Neural cell (in vitro differentiated cells): ENCODE data around the gene MAT1A. TPM values are rescaled to one million over a fixed set of nuclear protein-coding genes. Genes with fewer than 3 reads are reported as not detected.

Experiments
- H2AFZ ChIP-seq: fragments of 200-600, 300-800 bp; sonication (generic), shearing (Covaris generic); 2 replicates; pipeline ENCODE4 v1.6.0; 2014; ENCODE audit warnings: low read depth, mild to moderate bottlenecking, antibody characterized with exemption, low read length, moderate library complexity
- H3F3A ChIP-seq: fragments of 200-600 bp; shearing (Covaris generic); 2 replicates; pipeline ENCODE4 v1.6.1; 2016; ENCODE audit warnings: mild to moderate bottlenecking, moderate library complexity, mixed read lengths, antibody characterized with exemption, low read length; ENCODE audit not compliant: insufficient read depth, poor library complexity, severe bottlenecking
- H3K27ac ChIP-seq: fragments of 200-600, 300-800 bp; sonication (generic), shearing (Covaris generic); 2 replicates; pipeline ENCODE4 v1.5.1; 2014; ENCODE audit warnings: mild to moderate bottlenecking, low read length, moderate library complexity
- H3K27me3 ChIP-seq: fragments of 300-800, 200-600 bp; sonication (generic), shearing (Covaris generic); 2 replicates; pipeline ENCODE4 v1.6.0; 2014; ENCODE audit warnings: mild to moderate bottlenecking, low read depth, low read length, moderate library complexity; ENCODE audit not compliant: insufficient read depth
- H3K36me3 ChIP-seq: fragments of 300-800, 200-600 bp; sonication (generic), shearing (Covaris generic); 2 replicates; pipeline ENCODE4 v1.5.1; 2014; ENCODE audit warnings: mild to moderate bottlenecking, antibody characterized with exemption, low read length, moderate library complexity; ENCODE audit not compliant: insufficient read depth
- H3K4me2 ChIP-seq: fragments of 300-800, 200-600 bp; sonication (generic), shearing (Covaris generic); 2 replicates; pipeline ENCODE4 v1.6.0; 2014; ENCODE audit warnings: mild to moderate bottlenecking, low read length
- H3K4me3 ChIP-seq: fragments of 300-800, 200-600 bp; sonication (generic), shearing (Covaris generic); 2 replicates; pipeline ENCODE4 v1.5.1; 2014; ENCODE audit warnings: mild to moderate bottlenecking, low read length, moderate library complexity
- H3K79me2 ChIP-seq: fragments of 200-600 bp; shearing (Covaris generic); replicated peaks from 2 replicates; pipeline ENCODE4 v1.6.0; 2014; ENCODE audit warnings: mild to moderate bottlenecking, low read length, moderate library complexity; ENCODE audit not compliant: insufficient read depth
- H3K9ac ChIP-seq: fragments of 300-800, 200-600 bp; sonication (generic), shearing (Covaris generic); 2 replicates; pipeline ENCODE4 v1.6.1; 2016; ENCODE audit warnings: mild to moderate bottlenecking, low read length, mixed read lengths
- H3K9me2 ChIP-seq: fragments of 200-600 bp; shearing (Covaris generic); 2 replicates; pipeline ENCODE4 v1.6.1; 2016; ENCODE audit warnings: mild to moderate bottlenecking, low read length, mixed read lengths; ENCODE audit not compliant: insufficient read depth
- H3K9me3 ChIP-seq: fragments of 200-600, 300-800 bp; sonication (generic), shearing (Covaris generic); 2 replicates; pipeline ENCODE4 v1.6.1; 2016; ENCODE audit warnings: mild to moderate bottlenecking, mixed run types, low read length, moderate library complexity, mixed read lengths
- H4K20me1 ChIP-seq: fragments of 200-600 bp; shearing (Covaris generic); 2 replicates; pipeline ENCODE4 v1.6.1; 2016; ENCODE audit warnings: mild to moderate bottlenecking, mixed run types; ENCODE audit not compliant: insufficient read depth
- EP300 ChIP-seq: fragments of 450-650 bp; conservative IDR thresholded peaks from 2 replicates; pipeline ENCODE4 v1.6.1; 2014; ENCODE audit warnings: antibody characterized with exemption, mild to moderate bottlenecking, moderate library complexity; ENCODE audit not compliant: poor library complexity, severe bottlenecking
- EZH2 ChIP-seq: fragments of 200-600, 300-800 bp; shearing (Covaris generic), sonication (generic); IDR thresholded peaks from 2 replicates; pipeline ENCODE4 v1.6.1; 2014; ENCODE audit warnings: antibody characterized with exemption, low read length, borderline replicate concordance, mild to moderate bottlenecking; ENCODE audit not compliant: insufficient read depth, poor library complexity, severe bottlenecking
- MXI1 ChIP-seq: fragments of 450-650 bp; conservative IDR thresholded peaks from 2 replicates; pipeline ENCODE4 v1.6.1; 2014; ENCODE audit warnings: antibody characterized with exemption, mild to moderate bottlenecking; ENCODE audit not compliant: poor library complexity, severe bottlenecking
- POLR2AphosphoS5 ChIP-seq: IDR thresholded peaks from 2 replicates; pipeline ENCODE4 v1.6.1; 2012
- RAD21 ChIP-seq: fragments of 450-650 bp; conservative IDR thresholded peaks from 2 replicates; pipeline ENCODE4 v1.6.1; 2014; ENCODE audit warnings: antibody characterized with exemption, mild to moderate bottlenecking, moderate library complexity
- SMC3 ChIP-seq: fragments of 450-650 bp; conservative IDR thresholded peaks from 2 replicates; pipeline ENCODE4 v1.6.1; 2014; ENCODE audit warnings: antibody characterized with exemption, mild to moderate bottlenecking, moderate library complexity; ENCODE audit not compliant: poor library complexity
- TAF1 ChIP-seq: IDR thresholded peaks from 2 replicates; pipeline ENCODE4 v1.6.1; 2012; ENCODE audit warnings: low read depth
- polyA plus RNA-seq: library from polyadenylated mRNA; depleted of rRNA; stranded (reverse); fragments of >200 nt; gene quantifications from 2 replicates; pipeline ENCODE4 v1.2.3, GENCODE V29; 2014
- TF ChIP-seq, protein P1 (sequence below): fragments of 450-650 bp; IDR thresholded peaks from 2 replicates; pipeline ENCODE4 v1.5.1; 2014; ENCODE audit warnings: antibody characterized with exemption, mild to moderate bottlenecking, moderate library complexity; ENCODE audit not compliant: poor library complexity, severe bottlenecking
- TF ChIP-seq, protein P2 (sequence below): IDR thresholded peaks from 2 replicates; pipeline ENCODE4 v1.6.1; 2012; ENCODE audit warnings: borderline replicate concordance

Gene MAT1A
- polyA plus RNA-seq, 1 donor from 2014 or later = not detected

DNA sequence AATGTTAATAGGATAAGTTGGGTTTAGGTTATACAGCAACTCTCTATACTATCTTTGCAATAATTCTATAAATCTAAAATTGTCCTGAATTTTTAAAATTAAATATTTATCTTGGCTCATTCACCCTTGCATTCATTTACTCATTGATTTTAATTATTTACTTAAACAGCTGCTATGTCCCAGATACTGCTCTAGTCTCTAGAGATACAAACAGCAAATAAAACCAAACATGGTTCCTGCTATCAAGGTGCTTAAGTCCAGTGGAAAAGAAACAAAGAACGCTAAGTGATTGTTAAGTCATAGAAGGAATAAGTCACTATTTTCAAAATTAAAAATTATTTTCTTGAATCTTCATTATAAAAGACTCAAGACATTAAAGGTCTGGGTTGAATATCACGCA is 29.9 kb upstream of the MAT1A start:
- H3K36me3 ChIP-seq = no peaks in the 10 kb centered on the region
- no peaks in the 10 kb centered on the region for H3K79me2 ChIP-seq
- no peak overlapping the region for H3K4me2 ChIP-seq
- TF ChIP-seq, protein P1, sequence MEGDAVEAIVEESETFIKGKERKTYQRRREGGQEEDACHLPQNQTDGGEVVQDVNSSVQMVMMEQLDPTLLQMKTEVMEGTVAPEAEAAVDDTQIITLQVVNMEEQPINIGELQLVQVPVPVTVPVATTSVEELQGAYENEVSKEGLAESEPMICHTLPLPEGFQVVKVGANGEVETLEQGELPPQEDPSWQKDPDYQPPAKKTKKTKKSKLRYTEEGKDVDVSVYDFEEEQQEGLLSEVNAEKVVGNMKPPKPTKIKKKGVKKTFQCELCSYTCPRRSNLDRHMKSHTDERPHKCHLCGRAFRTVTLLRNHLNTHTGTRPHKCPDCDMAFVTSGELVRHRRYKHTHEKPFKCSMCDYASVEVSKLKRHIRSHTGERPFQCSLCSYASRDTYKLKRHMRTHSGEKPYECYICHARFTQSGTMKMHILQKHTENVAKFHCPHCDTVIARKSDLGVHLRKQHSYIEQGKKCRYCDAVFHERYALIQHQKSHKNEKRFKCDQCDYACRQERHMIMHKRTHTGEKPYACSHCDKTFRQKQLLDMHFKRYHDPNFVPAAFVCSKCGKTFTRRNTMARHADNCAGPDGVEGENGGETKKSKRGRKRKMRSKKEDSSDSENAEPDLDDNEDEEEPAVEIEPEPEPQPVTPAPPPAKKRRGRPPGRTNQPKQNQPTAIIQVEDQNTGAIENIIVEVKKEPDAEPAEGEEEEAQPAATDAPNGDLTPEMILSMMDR = no peak
- TF ChIP-seq RAD21 (no peak), TAF1 (no peak), EP300 (no peak), POLR2AphosphoS5 (no peak), EZH2 (no peak), SMC3 (no peak), MXI1 (no peak)
- TF ChIP-seq, protein P2, sequence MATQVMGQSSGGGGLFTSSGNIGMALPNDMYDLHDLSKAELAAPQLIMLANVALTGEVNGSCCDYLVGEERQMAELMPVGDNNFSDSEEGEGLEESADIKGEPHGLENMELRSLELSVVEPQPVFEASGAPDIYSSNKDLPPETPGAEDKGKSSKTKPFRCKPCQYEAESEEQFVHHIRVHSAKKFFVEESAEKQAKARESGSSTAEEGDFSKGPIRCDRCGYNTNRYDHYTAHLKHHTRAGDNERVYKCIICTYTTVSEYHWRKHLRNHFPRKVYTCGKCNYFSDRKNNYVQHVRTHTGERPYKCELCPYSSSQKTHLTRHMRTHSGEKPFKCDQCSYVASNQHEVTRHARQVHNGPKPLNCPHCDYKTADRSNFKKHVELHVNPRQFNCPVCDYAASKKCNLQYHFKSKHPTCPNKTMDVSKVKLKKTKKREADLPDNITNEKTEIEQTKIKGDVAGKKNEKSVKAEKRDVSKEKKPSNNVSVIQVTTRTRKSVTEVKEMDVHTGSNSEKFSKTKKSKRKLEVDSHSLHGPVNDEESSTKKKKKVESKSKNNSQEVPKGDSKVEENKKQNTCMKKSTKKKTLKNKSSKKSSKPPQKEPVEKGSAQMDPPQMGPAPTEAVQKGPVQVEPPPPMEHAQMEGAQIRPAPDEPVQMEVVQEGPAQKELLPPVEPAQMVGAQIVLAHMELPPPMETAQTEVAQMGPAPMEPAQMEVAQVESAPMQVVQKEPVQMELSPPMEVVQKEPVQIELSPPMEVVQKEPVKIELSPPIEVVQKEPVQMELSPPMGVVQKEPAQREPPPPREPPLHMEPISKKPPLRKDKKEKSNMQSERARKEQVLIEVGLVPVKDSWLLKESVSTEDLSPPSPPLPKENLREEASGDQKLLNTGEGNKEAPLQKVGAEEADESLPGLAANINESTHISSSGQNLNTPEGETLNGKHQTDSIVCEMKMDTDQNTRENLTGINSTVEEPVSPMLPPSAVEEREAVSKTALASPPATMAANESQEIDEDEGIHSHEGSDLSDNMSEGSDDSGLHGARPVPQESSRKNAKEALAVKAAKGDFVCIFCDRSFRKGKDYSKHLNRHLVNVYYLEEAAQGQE = no peak
- H4K20me1 ChIP-seq = no peaks in the 10 kb centered on the region
- no peak overlapping the region for H3K9ac ChIP-seq
- no peak overlapping the region for H3K27ac ChIP-seq
- H2AFZ ChIP-seq = no peak overlapping the region
- H3K9me3 ChIP-seq = no peaks in the 10 kb centered on the region
- H3K9me2 ChIP-seq = no peaks in the 10 kb centered on the region
- H3K4me3 ChIP-seq = no peak overlapping the region
- H3K27me3 ChIP-seq = no peaks in the 10 kb centered on the region
- no peaks in the 10 kb centered on the region for H3F3A ChIP-seq

DNA sequence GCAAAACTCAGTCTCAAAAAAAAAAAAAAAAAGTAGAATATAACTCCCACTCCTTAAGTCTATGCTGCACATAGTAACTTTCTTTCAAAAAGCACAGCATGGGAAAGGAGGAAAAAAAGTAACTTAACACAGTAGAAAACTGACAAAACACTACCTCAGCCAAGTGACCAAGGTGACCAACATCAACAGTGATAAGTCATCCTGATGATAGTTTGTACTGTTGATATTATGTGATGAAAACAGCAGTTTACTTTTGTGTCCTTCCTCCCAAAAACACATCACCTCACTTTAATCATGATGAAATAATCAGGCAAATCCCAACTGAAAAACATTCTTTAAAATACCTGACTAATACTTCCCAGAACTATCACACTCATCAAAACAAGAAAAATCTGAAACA is 29.3 kb upstream of the MAT1A start:
- Histone ChIP-seq H3K4me3 (no peak overlapping the region), H3K36me3 (no peaks in the 10 kb centered on the region), H3K9ac (no peak overlapping the region), H3K27me3 (no peaks in the 10 kb centered on the region), H3K4me2 (no peak overlapping the region), H3K9me2 (no peaks in the 10 kb centered on the region), H3K79me2 (no peaks in the 10 kb centered on the region), H3K27ac (no peak overlapping the region), H4K20me1 (no peaks in the 10 kb centered on the region), H2AFZ (no peak overlapping the region), H3F3A (no peaks in the 10 kb centered on the region), H3K9me3 (no peaks in the 10 kb centered on the region)
- TF ChIP-seq RAD21 = no peak
- TF ChIP-seq, protein P1 = no peak
- TF ChIP-seq MXI1 = no peak
- TF ChIP-seq EZH2 = no peak
- TF ChIP-seq, protein P2 = no peak
- TF ChIP-seq POLR2AphosphoS5 = no peak
- no peak for TF ChIP-seq EP300
- no peak for TF ChIP-seq TAF1
- no peak for TF ChIP-seq SMC3
